Measurements from ENCODE around the gene DYNC2I2. TPM values are rescaled to one million over a fixed set of nuclear protein-coding genes. Genes with fewer than 3 reads are reported as not detected.

Gene DYNC2I2
- total and polyA plus RNA-seq, 10 of the 15 experiments (the other 5 are each of a cell fraction or from before 2014, with no cell fraction given), result 0.89 to 118 (median 47.9) TPM

DNA sequence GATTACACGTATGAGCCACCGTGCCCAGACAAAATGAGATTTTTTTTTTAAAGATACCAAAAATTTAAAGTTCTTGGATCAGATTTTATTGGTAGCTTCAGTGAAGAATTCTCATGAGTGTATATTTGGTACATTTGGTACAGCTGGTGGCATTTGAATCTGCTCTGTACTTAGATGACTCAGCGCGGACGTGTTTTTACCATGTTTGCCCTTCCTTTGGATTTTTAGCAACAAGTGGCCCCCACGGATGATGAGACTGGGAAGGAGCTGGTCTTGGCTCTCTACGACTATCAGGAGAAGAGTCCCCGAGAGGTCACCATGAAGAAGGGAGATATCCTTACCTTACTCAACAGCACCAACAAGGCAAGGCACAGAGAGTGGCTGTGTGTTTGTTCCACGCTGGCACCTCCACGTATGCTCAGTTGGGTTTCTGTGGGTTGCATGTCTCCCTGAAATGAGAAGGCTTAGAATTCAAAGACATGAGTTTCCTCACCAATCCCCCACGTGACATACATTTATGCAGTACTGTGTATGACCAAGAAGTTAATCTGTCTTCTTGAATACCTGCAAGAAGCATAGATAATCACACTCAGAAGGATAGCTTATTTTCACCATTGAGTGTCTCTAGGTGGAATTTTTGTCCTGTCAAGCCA lies 67.9 kb downstream of the DYNC2I2 start:
- ChIA-PET POLR2A (interaction anchor here (0.6 to 0.7 kb wide), 3 partner anchors 25 to 210 kb away, joined by 3 to 5 read pairs (median 4); no protein-coding TSS in a partner anchor), SMC1A (ENCODE audit: uncharacterized antibody, unreplicated experiment) (no interaction called here), RAD21 (ENCODE audit: unreplicated experiment) (interaction anchor here (1.1 kb wide), 1 partner anchor 10 kb away, joined by 6 read pairs; no protein-coding TSS in a partner anchor), CTCF (no interaction called here)
- H4K20me1 ChIP-seq (ENCODE audit: control insufficient read depth, insufficient read depth), result no peaks in the 10 kb centered on the region
- intact Hi-C loops (cut with micrococcal nuclease; ENCODE audit: unreplicated experiment), result no loop called here
- H3K79me2 ChIP-seq (ENCODE audit: control insufficient read depth, insufficient read depth, low read length), result no peaks in the 10 kb centered on the region
- H3K27ac ChIP-seq (ENCODE audit: control insufficient read depth, insufficient read depth), result no peak overlapping the region
- no peaks in the 10 kb centered on the region for H3K27me3 ChIP-seq (replicated peaks in 1 of 2; ENCODE audit: control insufficient read depth in 2 of 2, insufficient read depth in 2 of 2, low read length in 1 of 2)
- H3K4me2 ChIP-seq (ENCODE audit: control insufficient read depth, insufficient read depth), result no peak overlapping the region
- peaks cover 20 to 22% of the 10 kb centered on the region in 2 experiments; a peak in 3 of 4 replicates for H3K36me3 ChIP-seq (ENCODE audit: control insufficient read depth in 2 of 2, insufficient read depth in 2 of 2, low read length in 1 of 2)
- no peak for ATAC-seq
- no peaks in the 10 kb centered on the region for H3K4me1 ChIP-seq (ENCODE audit: control insufficient read depth, insufficient read depth, low read length)
- no peak for TF ChIP-seq EZH2 (IDR thresholded peaks at IDR 0.05; ENCODE audit: borderline replicate concordance, control insufficient read depth, low read depth, low read length)
- no peak for TF ChIP-seq HDAC2 (IDR thresholded peaks at IDR 0.05)
- no peak for TF ChIP-seq MYB (IDR thresholded peaks at IDR 0.05; ENCODE audit: borderline replicate concordance, low read depth, low read length)
- TF ChIP-seq CHD4 (IDR thresholded peaks at IDR 0.05), result no peak
- no peak for TF ChIP-seq HCFC1 (IDR thresholded peaks at IDR 0.05; ENCODE audit: low read length)
- TF ChIP-seq FOXM1 (IDR thresholded peaks at IDR 0.05; ENCODE audit: low read depth, low read length), result no peak
- TF ChIP-seq NR2F1 (conservative IDR thresholded peaks at IDR 0.05), result no peak
- no peak for TF ChIP-seq ZZZ3 (IDR thresholded peaks at IDR 0.05; ENCODE audit: control insufficient read depth, insufficient read length, low read depth)
- no peak for TF ChIP-seq ATF2 (IDR thresholded peaks at IDR 0.05; ENCODE audit: low read length)
- TF ChIP-seq ZNF274 (IDR thresholded peaks at IDR 0.05; ENCODE audit: insufficient read depth, insufficient read length), result no peak
- TF ChIP-seq RUNX3 (IDR thresholded peaks at IDR 0.05; ENCODE audit: low read length), result no peak
- TF ChIP-seq, protein P1, sequence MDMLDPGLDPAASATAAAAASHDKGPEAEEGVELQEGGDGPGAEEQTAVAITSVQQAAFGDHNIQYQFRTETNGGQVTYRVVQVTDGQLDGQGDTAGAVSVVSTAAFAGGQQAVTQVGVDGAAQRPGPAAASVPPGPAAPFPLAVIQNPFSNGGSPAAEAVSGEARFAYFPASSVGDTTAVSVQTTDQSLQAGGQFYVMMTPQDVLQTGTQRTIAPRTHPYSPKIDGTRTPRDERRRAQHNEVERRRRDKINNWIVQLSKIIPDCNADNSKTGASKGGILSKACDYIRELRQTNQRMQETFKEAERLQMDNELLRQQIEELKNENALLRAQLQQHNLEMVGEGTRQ (IDR thresholded peaks at IDR 0.05; ENCODE audit: borderline replicate concordance, low read depth, low read length), result no peak
- TF ChIP-seq, protein P2, sequence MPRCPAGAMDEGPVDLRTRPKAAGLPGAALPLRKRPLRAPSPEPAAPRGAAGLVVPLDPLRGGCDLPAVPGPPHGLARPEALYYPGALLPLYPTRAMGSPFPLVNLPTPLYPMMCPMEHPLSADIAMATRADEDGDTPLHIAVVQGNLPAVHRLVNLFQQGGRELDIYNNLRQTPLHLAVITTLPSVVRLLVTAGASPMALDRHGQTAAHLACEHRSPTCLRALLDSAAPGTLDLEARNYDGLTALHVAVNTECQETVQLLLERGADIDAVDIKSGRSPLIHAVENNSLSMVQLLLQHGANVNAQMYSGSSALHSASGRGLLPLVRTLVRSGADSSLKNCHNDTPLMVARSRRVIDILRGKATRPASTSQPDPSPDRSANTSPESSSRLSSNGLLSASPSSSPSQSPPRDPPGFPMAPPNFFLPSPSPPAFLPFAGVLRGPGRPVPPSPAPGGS (IDR thresholded peaks at IDR 0.05; ENCODE audit: borderline replicate concordance, insufficient read depth, low read depth, low read length, poor library complexity, severe bottlenecking), result no peak
- TF ChIP-seq HDGF (IDR thresholded peaks at IDR 0.05), result no peak
- TF ChIP-seq RAD51 (IDR thresholded peaks at IDR 0.05), result no peak
- no peak for TF ChIP-seq CEBPB (IDR thresholded peaks at IDR 0.05; ENCODE audit: borderline replicate concordance in 1 of 2, low read depth in 2 of 2, low read length in 2 of 2)
- TF ChIP-seq NR2C1 (IDR thresholded peaks at IDR 0.05), result no peak
- TF ChIP-seq MTA2 (IDR thresholded peaks at IDR 0.05; ENCODE audit: low read depth), result no peak
- TF ChIP-seq YBX1 (IDR thresholded peaks at IDR 0.05), result no peak
- in situ Hi-C loops (cut with MboI), result no loop called here
- no peak for FAIRE-seq
- no peak overlapping the region for H3K4me3 ChIP-seq
- no peak for DNase-seq (ENCODE audit: low read depth, low spot score)
- no TSS peak for BruUV-seq (replicated peaks)
- 85% methylated on average over 11 of the region's 11 CpGs for WGBS (ENCODE audit: insufficient coverage, insufficient replicate concordance, low lambda C conversion rate, missing lambda C conversion rate)
- H3K9ac ChIP-seq (ENCODE audit: control insufficient read depth, insufficient read depth, low read length), result no peak overlapping the region
- no peak overlapping the region for H2AFZ ChIP-seq (ENCODE audit: control insufficient read depth, low read depth, low read length)
- no peaks in the 10 kb centered on the region for H3K9me3 ChIP-seq (replicated peaks; ENCODE audit: control insufficient read depth, insufficient read depth, low read length)

All from GM12878 (cell line).